ENCODE data around the gene AANAT. TPM values are rescaled to one million over a fixed set of nuclear protein-coding genes. Genes with fewer than 3 reads are reported as not detected.

Gene AANAT
- total RNA-seq, 1 donor from 2014 or later = not detected

Other genes with a start within 250 kb of the AANAT start
- gene RNF157, start 227.1 kb upstream of the AANAT start, total RNA-seq = 58.3 and 66.0 TPM in 2 replicates
- 202 and 211 TPM in 2 replicates for gene UBALD2, start 202.3 kb upstream of the AANAT start, total RNA-seq
- 3.2 and 3.7 TPM in 2 replicates for gene QRICH2, start 159.3 kb upstream of the AANAT start, total RNA-seq
- gene PRPSAP1, start 113.7 kb upstream of the AANAT start, total RNA-seq = 53.3 and 59.5 TPM in 2 replicates
- gene SPHK1, start 83.0 kb upstream of the AANAT start, total RNA-seq = 1.3 and 1.9 TPM in 2 replicates
- 34.1 and 40.6 TPM in 2 replicates for gene UBE2O, start 14.5 kb upstream of the AANAT start, total RNA-seq
- 43.2 and 45.8 TPM in 2 replicates for gene RHBDF2, start 33.8 kb downstream of the AANAT start, total RNA-seq
- gene CYGB, start 70.1 kb downstream of the AANAT start, total RNA-seq = 0.11 TPM in 1 of 2 replicates, not detected in the other
- not detected in 2 replicates for gene PRCD, start 72.4 kb downstream of the AANAT start, total RNA-seq
- not detected in 2 replicates for gene ST6GALNAC2, start 118.3 kb downstream of the AANAT start, total RNA-seq
- gene ST6GALNAC1, start 176.2 kb downstream of the AANAT start, total RNA-seq = 1.1 and 2.0 TPM in 2 replicates
- gene MXRA7, start 243.4 kb downstream of the AANAT start, total RNA-seq = 5.5 and 5.8 TPM in 2 replicates

All from T-helper 2 cell treated with Interferon-gamma antibody and Interleukin-4, amounts not matched to agents 100 ng/mL and 5 ng/mL, for 36 hours (primary cell).